MM.1S (cell line): ENCODE measurements around the gene ABCB8.

ENCODE experiments used
- DNase-seq: peaks from one replicate; pipeline ENCODE4 v3.0.0-alpha.2; 2015
- H2AFZ ChIP-seq: fragments of 300-600 bp; sonication (generic); 2 replicates; pipeline ENCODE4 v1.6.0; 2016; ENCODE audit warnings: antibody characterized with exemption, low read length
- H3F3A ChIP-seq: fragments of 300-600 bp; sonication (generic); 2 replicates; pipeline ENCODE4 v1.6.1; 2016; ENCODE audit warnings: mild to moderate bottlenecking, antibody characterized with exemption, low read length, moderate library complexity, mixed read lengths; ENCODE audit not compliant: insufficient read depth
- H3K27ac ChIP-seq: fragments of 300-600 bp; sonication (generic); 2 replicates; pipeline ENCODE4 v1.5.1; 2016; ENCODE audit warnings: mild to moderate bottlenecking, low read length
- H3K27me3 ChIP-seq: fragments of 300-600 bp; sonication (generic); replicated peaks from 2 replicates; pipeline ENCODE4 v1.6.0; 2016; ENCODE audit warnings: low read length; ENCODE audit not compliant: insufficient read depth
- H3K36me3 ChIP-seq: fragments of 300-600 bp; sonication (generic); replicated peaks from 2 replicates; pipeline ENCODE4 v1.6.1; 2016; ENCODE audit warnings: mild to moderate bottlenecking, low read length, mixed read lengths; ENCODE audit not compliant: insufficient read depth
- H3K4me1 ChIP-seq: fragments of 300-600 bp; sonication (generic); 2 replicates; pipeline ENCODE4 v1.6.1; 2016; ENCODE audit warnings: low read length, mixed read lengths
- H3K4me2 ChIP-seq: fragments of 300-600 bp; sonication (generic); 2 replicates; pipeline ENCODE4 v1.6.0; 2016; ENCODE audit warnings: low read depth, low read length
- H3K4me3 ChIP-seq: fragments of 300-600 bp; sonication (generic); 2 replicates; pipeline ENCODE4 v1.5.1; 2016; ENCODE audit warnings: low read length, mixed read lengths
- H3K79me2 ChIP-seq: fragments of 300-600 bp; sonication (generic); 2 replicates; pipeline ENCODE4 v1.6.1; 2016; ENCODE audit warnings: mixed run types, low read length, mixed read lengths
- H3K9ac ChIP-seq: fragments of 300-600 bp; sonication (generic); 2 replicates; pipeline ENCODE4 v1.6.1; 2016; ENCODE audit warnings: low read length, mixed read lengths
- H3K9me2 ChIP-seq: fragments of 300-600 bp; sonication (generic); replicated peaks from 2 replicates; pipeline ENCODE4 v1.6.1; 2016; ENCODE audit warnings: mild to moderate bottlenecking, low read length, mixed read lengths; ENCODE audit not compliant: insufficient read depth
- H3K9me3 ChIP-seq: fragments of 300-600 bp; sonication (generic); replicated peaks from 2 replicates; pipeline ENCODE4 v1.6.1; 2016; ENCODE audit warnings: mild to moderate bottlenecking, low read length, mixed read lengths; ENCODE audit not compliant: insufficient read depth
- H4K20me1 ChIP-seq: fragments of 300-600 bp; sonication (generic); 2 replicates; pipeline ENCODE4 v1.6.1; 2016; ENCODE audit warnings: mild to moderate bottlenecking, low read length, moderate library complexity, mixed read lengths; ENCODE audit not compliant: insufficient read depth
- EZH2 ChIP-seq: fragments of 300-600 bp; sonication (generic); optimal IDR thresholded peaks from 2 replicates; pipeline ENCODE3; 2017; ENCODE audit warnings: low read depth, mild to moderate bottlenecking, antibody characterized with exemption, low read length, mixed read lengths
- EZH2phosphoT487 ChIP-seq: fragments of 300-600 bp; sonication (generic); IDR thresholded peaks from 2 replicates; pipeline ENCODE4 v1.6.1; 2018; ENCODE audit warnings: antibody characterized with exemption, low read length
- TF ChIP-seq, protein P1 (sequence below): fragments of 300-600 bp; sonication (generic); IDR thresholded peaks from 2 replicates; pipeline ENCODE4 v1.5.1; 2016; ENCODE audit warnings: antibody characterized with exemption, low read length, mixed read lengths

The ABCB8 gene

DNA sequence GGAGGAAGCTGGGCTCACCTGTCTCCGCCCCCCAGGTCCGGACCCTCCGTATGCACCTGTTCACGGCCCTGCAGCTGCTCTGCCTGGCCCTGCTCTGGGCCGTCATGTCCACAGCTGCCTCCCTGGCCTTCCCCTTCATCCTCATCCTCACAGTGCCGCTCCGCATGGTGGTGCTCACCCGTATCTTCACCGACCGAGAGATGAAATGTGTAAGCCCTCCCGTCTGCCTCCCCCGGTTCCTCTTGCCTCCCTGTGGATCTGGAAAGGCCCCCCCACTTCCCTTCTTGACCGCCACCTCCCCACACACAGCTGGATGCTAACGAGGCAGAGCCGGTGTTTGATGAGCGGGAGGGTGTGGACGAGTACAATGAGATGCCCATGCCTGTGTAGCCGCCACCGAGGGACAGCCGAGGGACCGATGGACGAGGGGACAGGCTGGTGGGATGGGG is 47.8 kb downstream of the ABCB8 start:
- Histone ChIP-seq H3K4me1 (peaks cover 8% of the 10 kb centered on the region), H3K9me2 (no peaks in the 10 kb centered on the region), H3K9me3 (no peaks in the 10 kb centered on the region), H3K9ac (no peak overlapping the region), H3K27me3 (no peaks in the 10 kb centered on the region), H3K79me2 (peaks cover 30% of the 10 kb centered on the region), H3K4me3 (no peak overlapping the region), H3K36me3 (peaks cover 3% of the 10 kb centered on the region; the same call in 1 of the 2 replicates), H3K27ac (no peak overlapping the region), H3F3A (peaks cover 13% of the 10 kb centered on the region; the same call in 1 of the 2 replicates), H3K4me2 (no peak overlapping the region), H2AFZ (no peak overlapping the region), H4K20me1 (no peaks in the 10 kb centered on the region)
- no peak for DNase-seq
- no peak for TF ChIP-seq EZH2
- TF ChIP-seq, protein P1, sequence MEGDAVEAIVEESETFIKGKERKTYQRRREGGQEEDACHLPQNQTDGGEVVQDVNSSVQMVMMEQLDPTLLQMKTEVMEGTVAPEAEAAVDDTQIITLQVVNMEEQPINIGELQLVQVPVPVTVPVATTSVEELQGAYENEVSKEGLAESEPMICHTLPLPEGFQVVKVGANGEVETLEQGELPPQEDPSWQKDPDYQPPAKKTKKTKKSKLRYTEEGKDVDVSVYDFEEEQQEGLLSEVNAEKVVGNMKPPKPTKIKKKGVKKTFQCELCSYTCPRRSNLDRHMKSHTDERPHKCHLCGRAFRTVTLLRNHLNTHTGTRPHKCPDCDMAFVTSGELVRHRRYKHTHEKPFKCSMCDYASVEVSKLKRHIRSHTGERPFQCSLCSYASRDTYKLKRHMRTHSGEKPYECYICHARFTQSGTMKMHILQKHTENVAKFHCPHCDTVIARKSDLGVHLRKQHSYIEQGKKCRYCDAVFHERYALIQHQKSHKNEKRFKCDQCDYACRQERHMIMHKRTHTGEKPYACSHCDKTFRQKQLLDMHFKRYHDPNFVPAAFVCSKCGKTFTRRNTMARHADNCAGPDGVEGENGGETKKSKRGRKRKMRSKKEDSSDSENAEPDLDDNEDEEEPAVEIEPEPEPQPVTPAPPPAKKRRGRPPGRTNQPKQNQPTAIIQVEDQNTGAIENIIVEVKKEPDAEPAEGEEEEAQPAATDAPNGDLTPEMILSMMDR: no peak
- TF ChIP-seq EZH2phosphoT487: no peak

DNA sequence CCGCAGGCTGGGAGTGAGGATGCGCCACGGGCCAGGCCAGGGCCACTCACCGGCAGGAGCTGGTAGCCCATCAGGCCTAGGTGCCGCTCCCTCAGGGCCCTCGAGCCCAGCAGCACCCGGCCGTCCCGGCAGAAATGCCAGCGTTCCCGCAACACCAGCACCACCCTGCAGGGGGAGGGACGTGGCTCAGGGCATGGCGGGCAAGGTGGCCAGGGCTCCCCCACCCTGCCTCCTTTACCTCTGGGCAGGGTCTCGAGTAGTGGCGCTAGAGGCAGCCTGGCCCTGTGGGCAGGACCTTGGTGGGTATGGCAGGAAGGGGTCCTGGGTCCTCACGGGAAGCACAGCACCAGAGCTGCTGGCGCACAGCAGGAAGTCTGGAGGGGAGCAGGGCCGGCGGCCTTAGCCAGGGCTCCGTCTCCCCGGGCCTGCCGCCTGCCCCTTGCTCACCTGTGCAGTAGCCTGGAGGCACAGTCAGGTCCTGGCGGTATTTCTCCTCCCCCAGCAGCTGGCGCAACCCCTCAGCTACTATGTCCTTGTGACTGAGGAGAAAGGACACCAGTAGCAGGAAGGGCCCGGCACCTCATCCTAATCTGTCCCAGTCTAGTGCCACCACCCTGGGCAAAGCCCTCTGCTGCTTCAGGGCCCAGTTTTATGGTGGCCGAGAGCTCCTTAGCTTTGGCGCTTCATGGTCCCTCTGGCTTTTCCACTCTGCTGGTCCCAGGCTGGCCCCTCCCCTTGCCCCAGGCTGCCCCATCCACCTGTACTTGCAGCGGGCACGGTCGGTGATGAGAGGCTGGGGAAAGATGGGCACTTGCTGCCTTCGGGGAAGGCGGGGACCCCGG is 48.8 kb downstream of the ABCB8 start:
- Histone ChIP-seq H3K27ac (no peak overlapping the region), H3K9me3 (no peaks in the 10 kb centered on the region), H3K9me2 (no peaks in the 10 kb centered on the region), H3K4me2 (no peak overlapping the region), H3K9ac (no peak overlapping the region), H3K36me3 (peaks cover 3% of the 10 kb centered on the region; the same call in 1 of the 2 replicates), H3K4me3 (no peak overlapping the region), H4K20me1 (no peaks in the 10 kb centered on the region), H3K4me1 (peaks cover 11% of the 10 kb centered on the region), H2AFZ (no peak overlapping the region), H3F3A (peaks cover 15% of the 10 kb centered on the region; the same call in 1 of the 2 replicates), H3K27me3 (no peaks in the 10 kb centered on the region), H3K79me2 (peaks cover 40% of the 10 kb centered on the region)
- DNase-seq: no peak
- TF ChIP-seq EZH2phosphoT487: no peak
- TF ChIP-seq, protein P1: peak; percentile 35

DNA sequence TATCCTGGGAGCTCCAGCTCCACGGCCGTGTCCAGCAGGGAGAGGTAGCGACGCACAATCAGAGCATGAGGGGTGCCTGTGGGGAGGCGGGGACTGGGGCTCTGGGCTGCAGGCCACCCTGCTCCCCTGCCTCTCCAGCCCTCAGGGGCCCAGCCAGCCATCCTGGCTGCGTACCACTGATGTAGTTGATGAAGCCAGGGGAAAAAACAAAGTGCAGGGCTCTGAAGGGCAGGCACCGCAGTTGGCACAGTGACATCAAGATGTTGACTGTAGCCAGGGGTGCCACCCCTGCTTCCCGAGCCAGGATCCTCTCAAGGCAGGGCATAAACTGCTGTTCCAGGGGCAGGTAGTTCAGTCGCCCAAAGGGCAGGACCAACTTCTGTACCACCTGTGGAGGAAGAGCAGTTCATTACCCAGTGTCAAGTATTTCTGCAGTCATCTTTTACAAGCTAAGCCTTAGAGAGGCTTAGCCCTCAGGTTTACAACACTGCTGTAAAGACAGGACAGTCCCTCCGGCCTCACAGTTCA is 49.5 kb downstream of the ABCB8 start:
- H3K36me3 ChIP-seq: peaks cover 3% of the 10 kb centered on the region; the same call in 1 of the 2 replicates
- peaks cover 15% of the 10 kb centered on the region; the same call in 1 of the 2 replicates for H3F3A ChIP-seq
- no peaks in the 10 kb centered on the region for H3K9me2 ChIP-seq
- H3K9me3 ChIP-seq: no peaks in the 10 kb centered on the region
- TF ChIP-seq EZH2: no peak
- TF ChIP-seq EZH2phosphoT487: no peak
- TF ChIP-seq, protein P1: no peak
- H3K9ac ChIP-seq: no peak overlapping the region
- no peak overlapping the region for H3K27ac ChIP-seq
- H3K27me3 ChIP-seq: no peaks in the 10 kb centered on the region
- H3K79me2 ChIP-seq: peaks cover 47% of the 10 kb centered on the region
- no peak overlapping the region for H2AFZ ChIP-seq
- DNase-seq: no peak
- no peak overlapping the region for H3K4me2 ChIP-seq
- H4K20me1 ChIP-seq: no peaks in the 10 kb centered on the region
- no peak overlapping the region for H3K4me3 ChIP-seq
- peaks cover 13% of the 10 kb centered on the region for H3K4me1 ChIP-seq
